ENCODE data around the gene ZNF180.

ZNF180 gene

GRCh38 chr19:44529536-44529935 lies 29.2 kb upstream of the ZNF180 start, which contains the start of gene CEACAM20:
CEACAM20 (minus strand) TSS chr19:44529675; CDS start chr19:44529509, 166 bp downstream.
- Mint-ChIP-seq H3K4me1 (no peaks in the 10 kb centered on the region), H3K9me3 (peaks cover 3% of the 10 kb centered on the region), H3K4me3 (no peak within 1 kb of the TSS), H3K36me3 (ENCODE audit: low read depth) (no peaks in the 10 kb centered on the region), H3K27me3 (ENCODE audit: low read depth) (peaks cover 46% of the 10 kb centered on the region), H3K27ac (no peak within 1 kb of the TSS)
- TF ChIP-seq CTCF (IDR thresholded peaks at IDR 0.05; ENCODE audit: unreplicated experiment in 3 of 3), result no peak

GRCh38 chr19:44527554-44527953 lies 27.2 kb upstream of the ZNF180 start:
- Mint-ChIP-seq H3K9me3 (peaks cover 3% of the 10 kb centered on the region), H3K4me3 (no peak overlapping the region)

GRCh38 chr19:44525721-44526430 lies 25.6 kb upstream of the ZNF180 start:
- Mint-ChIP-seq H3K9me3 (peaks cover 3% of the 10 kb centered on the region), H3K4me3 (no peak overlapping the region), H3K4me1 (no peaks in the 10 kb centered on the region), H3K27ac (no peak overlapping the region), H3K27me3 (ENCODE audit: low read depth) (peaks cover 37% of the 10 kb centered on the region), H3K36me3 (ENCODE audit: low read depth) (no peaks in the 10 kb centered on the region)
- no peak for TF ChIP-seq CTCF (IDR thresholded peaks at IDR 0.05; ENCODE audit: unreplicated experiment in 3 of 3)

More at GRCh38 chr19:44527554-44527953, 27.2 kb upstream of the ZNF180 start:
- H3K27ac Mint-ChIP-seq, result no peak overlapping the region
- peaks cover 44% of the 10 kb centered on the region for H3K27me3 Mint-ChIP-seq (ENCODE audit: low read depth)
- no peaks in the 10 kb centered on the region for H3K4me1 Mint-ChIP-seq
- H3K36me3 Mint-ChIP-seq (ENCODE audit: low read depth), result no peaks in the 10 kb centered on the region
- TF ChIP-seq CTCF (IDR thresholded peaks at IDR 0.05; ENCODE audit: unreplicated experiment in 3 of 3), result no peak

GRCh38 chr19:44521370-44521769 lies 21.0 kb upstream of the ZNF180 start:
- TF ChIP-seq CTCF (IDR thresholded peaks at IDR 0.05; ENCODE audit: unreplicated experiment in 3 of 3), result no peak
- no peak overlapping the region for H3K4me3 Mint-ChIP-seq
- H3K36me3 Mint-ChIP-seq (ENCODE audit: low read depth), result no peaks in the 10 kb centered on the region
- no peak overlapping the region for H3K27ac Mint-ChIP-seq
- no peaks in the 10 kb centered on the region for H3K9me3 Mint-ChIP-seq
- no peaks in the 10 kb centered on the region for H3K4me1 Mint-ChIP-seq
- H3K27me3 Mint-ChIP-seq (ENCODE audit: low read depth), result peaks cover 13% of the 10 kb centered on the region

- Mint-ChIP-seq H3K4me3 (no peak overlapping the region), H3K27me3 (ENCODE audit: low read depth) (peaks cover 5% of the 10 kb centered on the region), H3K4me1 (no peaks in the 10 kb centered on the region), H3K9me3 (no peaks in the 10 kb centered on the region), H3K36me3 (ENCODE audit: low read depth) (no peaks in the 10 kb centered on the region), H3K27ac (no peak overlapping the region)
- TF ChIP-seq CTCF (IDR thresholded peaks at IDR 0.05; ENCODE audit: unreplicated experiment in 3 of 3), result no peak
These were observed 16.8 kb upstream of the ZNF180 start for GRCh38 chr19:44517146-44517545.

GRCh38 chr19:44515907-44516306 lies 15.6 kb upstream of the ZNF180 start:
- no peaks in the 10 kb centered on the region for H3K9me3 Mint-ChIP-seq
- H3K4me3 Mint-ChIP-seq, result no peak overlapping the region
- H3K27ac Mint-ChIP-seq, result no peak overlapping the region
- H3K36me3 Mint-ChIP-seq (ENCODE audit: low read depth), result no peaks in the 10 kb centered on the region
- no peaks in the 10 kb centered on the region for H3K4me1 Mint-ChIP-seq
- peaks cover 14% of the 10 kb centered on the region for H3K27me3 Mint-ChIP-seq (ENCODE audit: low read depth)
- no peak for TF ChIP-seq CTCF (IDR thresholded peaks at IDR 0.05; ENCODE audit: unreplicated experiment in 3 of 3)
